Smooth muscle cell (in vitro differentiated cells): Measurements from ENCODE around the gene ROS1. TPM values are rescaled to one million over a fixed set of nuclear protein-coding genes. Genes with fewer than 3 reads are reported as not detected.

Source experiments
- DNase-seq: peaks from one replicate; lab custom pipeline; 2025; ENCODE audit not compliant: unreplicated experiment; lab: John Stamatoyannopoulos, UW
- H2AFZ ChIP-seq: fragments of 200-600 bp; sonication (generic); 2 replicates; pipeline ENCODE4 v1.6.0; 2016; ENCODE audit warnings: antibody characterized with exemption, low read depth, mild to moderate bottlenecking
- H3F3A ChIP-seq: fragments of 200-600 bp; sonication (generic); 2 replicates; pipeline ENCODE4 v1.6.0; 2017; ENCODE audit warnings: antibody characterized with exemption, low read depth
- H3K27ac ChIP-seq: fragments of 200-600 bp; sonication (generic); 2 replicates; pipeline ENCODE4 v1.5.1; 2016; ENCODE audit warnings: low read depth, mild to moderate bottlenecking
- H3K27me3 ChIP-seq: fragments of 200-600 bp; sonication (generic); 2 replicates; pipeline ENCODE4 v1.6.1; 2016; ENCODE audit warnings: low read depth, mild to moderate bottlenecking
- H3K36me3 ChIP-seq: fragments of 200-600 bp; sonication (generic); 2 replicates; pipeline ENCODE4 v1.5.1; 2016; ENCODE audit warnings: low read depth
- H3K4me1 ChIP-seq: fragments of 200-600 bp; sonication (generic); 2 replicates; pipeline ENCODE4 v1.5.1; 2016; ENCODE audit warnings: low read depth
- H3K4me2 ChIP-seq: fragments of 200-600 bp; sonication (generic); 2 replicates; pipeline ENCODE4 v1.6.0; 2016; ENCODE audit warnings: mild to moderate bottlenecking
- H3K4me3 ChIP-seq: fragments of 200-600 bp; sonication (generic); 2 replicates; pipeline ENCODE4 v1.5.1; 2016; ENCODE audit warnings: mild to moderate bottlenecking
- H3K79me2 ChIP-seq: fragments of 200-600 bp; sonication (generic); 2 replicates; pipeline ENCODE4 v1.6.0; 2016; ENCODE audit warnings: low read depth, mild to moderate bottlenecking
- H3K9ac ChIP-seq: fragments of 200-600 bp; sonication (generic); 2 replicates; pipeline ENCODE4 v1.6.0; 2016; ENCODE audit warnings: low read depth
- H3K9me3 ChIP-seq: fragments of 200-600 bp; sonication (generic); replicated peaks from 2 replicates; pipeline ENCODE4 v1.5.1; 2016; ENCODE audit warnings: low read depth
- H4K20me1 ChIP-seq: fragments of 200-600 bp; sonication (generic); 2 replicates; pipeline ENCODE4 v1.6.0; 2016; ENCODE audit warnings: low read depth
- CTCF ChIP-seq: fragments of 200-600 bp; sonication (generic); IDR thresholded peaks from 2 replicates; pipeline ENCODE4 v1.5.1; 2017; ENCODE audit warnings: borderline replicate concordance, mild to moderate bottlenecking, antibody characterized with exemption; ENCODE audit not compliant: insufficient read depth, poor library complexity, severe bottlenecking
- WGBS: methylation state at CpG from one replicate; pipeline ENCODE4 v1.1.7; 2016; ENCODE audit warnings: low lambda C conversion rate; 5-methylcytosine and 5-hydroxymethylcytosine counted together
- polyA plus RNA-seq: library from polyadenylated mRNA; unstranded; fragments of >200 nt; fragmentation: Nextera tagmentation; extraction: Ambion mirVana; gene quantifications from 2 replicates; pipeline ENCODE4 v1.2.1, GENCODE V29; 2016
- total RNA-seq: library from RNA; depleted of rRNA; stranded (reverse); fragments of >200 nt; gene quantifications from 2 replicates; pipeline ENCODE4 v1.2.3, GENCODE V29; 2014

ROS1 gene
- total and polyA plus RNA-seq, 2 experiments from 2014 or later = 0.03 to 0.09 TPM

- DNase-seq = no peak
Observed at GRCh38 chr6:117459204-117459944, 33.6 kb upstream of the ROS1 start.

GRCh38 chr6:117456998-117457397, 31.3 kb upstream of the ROS1 start:
- Histone ChIP-seq H3K36me3 (no peaks in the 10 kb centered on the region), H2AFZ (no peak overlapping the region), H4K20me1 (no peaks in the 10 kb centered on the region), H3K9ac (no peak overlapping the region), H3K4me1 (peaks cover under 1% of the 10 kb centered on the region), H3K27ac (no peak overlapping the region), H3K4me2 (no peak overlapping the region), H3K9me3 (no peaks in the 10 kb centered on the region), H3F3A (no peaks in the 10 kb centered on the region), H3K27me3 (no peaks in the 10 kb centered on the region), H3K79me2 (no peaks in the 10 kb centered on the region), H3K4me3 (peak overlapping the region; percentile 11)
- TF ChIP-seq CTCF = no peak
- 97% methylated on average over 5 of the region's 5 CpGs for WGBS
- DNase-seq = no peak

More at GRCh38 chr6:117459204-117459944, 33.6 kb upstream of the ROS1 start:
- Histone ChIP-seq H3K9me3 (no peaks in the 10 kb centered on the region), H3K9ac (no peak overlapping the region), H3F3A (peaks cover 11% of the 10 kb centered on the region), H3K27ac (no peak overlapping the region), H3K4me1 (peaks cover 4% of the 10 kb centered on the region), H3K27me3 (no peaks in the 10 kb centered on the region), H3K36me3 (no peaks in the 10 kb centered on the region), H2AFZ (no peak overlapping the region), H4K20me1 (no peaks in the 10 kb centered on the region), H3K79me2 (no peaks in the 10 kb centered on the region), H3K4me3 (no peak overlapping the region), H3K4me2 (no peak overlapping the region)
- 83% methylated on average over 2 of the region's 2 CpGs for WGBS
- no peak for TF ChIP-seq CTCF

- Histone ChIP-seq H3K4me3 (peak overlapping the region; percentile 11), H3K27ac (no peak overlapping the region), H3K4me2 (no peak overlapping the region), H3K27me3 (no peaks in the 10 kb centered on the region), H3K4me1 (peaks cover 8% of the 10 kb centered on the region), H3K9ac (no peak overlapping the region), H2AFZ (no peak overlapping the region), H3K79me2 (no peaks in the 10 kb centered on the region), H4K20me1 (no peaks in the 10 kb centered on the region), H3F3A (no peaks in the 10 kb centered on the region), H3K9me3 (no peaks in the 10 kb centered on the region), H3K36me3 (no peaks in the 10 kb centered on the region)
- 96% methylated on average over 1 of the region's 1 CpG for WGBS
- no peak for DNase-seq
- TF ChIP-seq CTCF = no peak
Observed at GRCh38 chr6:117456250-117456649, 30.5 kb upstream of the ROS1 start.

GRCh38 chr6:117451671-117452070, 25.9 kb upstream of the ROS1 start:
- Histone ChIP-seq H3K4me1 (peaks cover 47% of the 10 kb centered on the region), H3K9me3 (no peaks in the 10 kb centered on the region), H3K4me2 (peak overlapping the region; percentile 25), H3F3A (peaks cover 26% of the 10 kb centered on the region), H4K20me1 (no peaks in the 10 kb centered on the region), H3K4me3 (no peak overlapping the region), H3K79me2 (no peaks in the 10 kb centered on the region), H3K27me3 (no peaks in the 10 kb centered on the region), H3K36me3 (no peaks in the 10 kb centered on the region), H2AFZ (peak overlapping the region; percentile 73), H3K27ac (peak overlapping the region; percentile 100), H3K9ac (no peak overlapping the region)
- TF ChIP-seq CTCF = no peak
- DNase-seq = no peak
- 13% methylated on average over 5 of the region's 5 CpGs for WGBS
